SK-N-SH (cell line): Measurements from ENCODE around the gene IRF1.

Source experiments
- CHD2 ChIP-seq: fragments of 150-350 bp; IDR thresholded peaks from 2 replicates; pipeline ENCODE4 v1.6.1; 2018; ENCODE audit warnings: low read length; ENCODE audit not compliant: partially characterized antibody
- CTCF ChIP-seq: fragments of 200-600 bp; sonication (generic); IDR thresholded peaks from 2 replicates; pipeline ENCODE4 v1.6.1; 2017; ENCODE audit warnings: antibody characterized with exemption, mild to moderate bottlenecking, moderate library complexity
- EZH2phosphoT487 ChIP-seq: fragments of 200-600 bp; sonication (generic); IDR thresholded peaks from 2 replicates; pipeline ENCODE4 v1.6.1; 2017; ENCODE audit warnings: low read depth, mixed run types, mild to moderate bottlenecking, antibody characterized with exemption, moderate library complexity, borderline replicate concordance
- FOXM1 ChIP-seq: IDR thresholded peaks from 2 replicates; pipeline ENCODE4 v1.4.0; 2012; ENCODE audit warnings: low read depth, mild to moderate bottlenecking
- JUND ChIP-seq: IDR thresholded peaks from 2 replicates; pipeline ENCODE4 v1.4.0; 2012
- NRF1 ChIP-seq: IDR thresholded peaks from 2 replicates; pipeline ENCODE4 v1.6.1; 2012; ENCODE audit warnings: low read depth, mild to moderate bottlenecking, low read length
- POLR2AphosphoS5 ChIP-seq: IDR thresholded peaks from 2 replicates; pipeline ENCODE4 v1.6.1; 2012; ENCODE audit warnings: low read depth, low read length
- RAD21 ChIP-seq: IDR thresholded peaks from 2 replicates; pipeline ENCODE4 v1.6.1; 2012; ENCODE audit warnings: mild to moderate bottlenecking, low read length
- REST ChIP-seq: IDR thresholded peaks from 2 replicates; pipeline ENCODE4 v1.6.1; 2012; ENCODE audit warnings: mild to moderate bottlenecking, low read depth, low read length, moderate library complexity
- RFX5 ChIP-seq: IDR thresholded peaks from 2 replicates; pipeline ENCODE4 v1.6.1; 2012; ENCODE audit warnings: mild to moderate bottlenecking, improper control_type of control experiment, low read length
- SIN3A ChIP-seq: IDR thresholded peaks from 2 replicates; pipeline ENCODE4 v1.6.1; 2012; ENCODE audit warnings: low read depth, mild to moderate bottlenecking, low read length, moderate library complexity, borderline replicate concordance
- TAF1 ChIP-seq: IDR thresholded peaks from 2 replicates; pipeline ENCODE4 v1.6.1; 2012; ENCODE audit warnings: low read depth, mild to moderate bottlenecking, low read length, moderate library complexity, borderline replicate concordance
- TEAD4 ChIP-seq: IDR thresholded peaks from 2 replicates; pipeline ENCODE4 v1.4.0; 2012; ENCODE audit warnings: mild to moderate bottlenecking, borderline replicate concordance; ENCODE audit not compliant: insufficient read depth
- TF ChIP-seq, protein P1 (sequence below): IDR thresholded peaks from 2 replicates; pipeline ENCODE4 v1.4.0; 2012; ENCODE audit warnings: low read depth, borderline replicate concordance

DNA sequence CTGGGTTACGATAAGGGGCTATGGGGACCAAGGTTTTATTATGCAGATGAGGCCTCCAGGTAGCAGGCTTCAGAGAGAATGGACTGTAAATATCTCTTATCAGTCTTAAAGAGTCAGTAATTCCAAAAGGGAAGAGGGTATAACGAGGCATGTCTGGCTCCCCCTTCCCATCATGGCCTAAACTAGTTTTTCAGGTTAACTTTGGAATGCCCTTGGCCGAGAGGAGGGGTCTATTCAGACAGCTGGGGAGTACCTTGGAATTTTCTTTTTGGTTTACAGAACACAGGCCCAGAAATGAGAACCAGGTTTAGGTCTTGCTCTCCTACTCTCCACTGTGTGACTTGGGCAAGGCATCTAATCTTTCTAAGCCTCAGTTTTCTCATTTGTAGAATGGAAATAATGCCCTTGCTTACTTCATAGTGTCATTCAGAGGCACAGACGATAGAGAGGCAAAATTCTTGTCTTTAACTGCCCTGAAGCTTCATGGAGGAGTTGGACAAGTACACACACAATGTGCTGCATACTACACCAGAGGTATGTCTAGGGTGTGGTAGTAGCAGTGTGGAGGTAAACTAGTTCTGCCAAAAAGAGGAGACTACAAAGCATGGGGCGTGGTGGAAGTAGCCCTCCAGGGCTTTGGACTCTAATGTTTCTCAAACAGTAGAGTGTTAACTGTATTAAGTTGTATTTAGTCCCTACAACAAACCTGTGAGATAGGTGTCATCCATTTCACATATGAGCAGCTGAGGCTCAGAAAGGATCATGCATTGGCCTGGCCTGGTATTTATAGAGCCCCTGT lies 45.5 kb downstream of the IRF1 start:
- no peak for TF ChIP-seq RFX5
- TF ChIP-seq POLR2AphosphoS5, result no peak
- no peak for TF ChIP-seq CTCF
- TF ChIP-seq, protein P1, sequence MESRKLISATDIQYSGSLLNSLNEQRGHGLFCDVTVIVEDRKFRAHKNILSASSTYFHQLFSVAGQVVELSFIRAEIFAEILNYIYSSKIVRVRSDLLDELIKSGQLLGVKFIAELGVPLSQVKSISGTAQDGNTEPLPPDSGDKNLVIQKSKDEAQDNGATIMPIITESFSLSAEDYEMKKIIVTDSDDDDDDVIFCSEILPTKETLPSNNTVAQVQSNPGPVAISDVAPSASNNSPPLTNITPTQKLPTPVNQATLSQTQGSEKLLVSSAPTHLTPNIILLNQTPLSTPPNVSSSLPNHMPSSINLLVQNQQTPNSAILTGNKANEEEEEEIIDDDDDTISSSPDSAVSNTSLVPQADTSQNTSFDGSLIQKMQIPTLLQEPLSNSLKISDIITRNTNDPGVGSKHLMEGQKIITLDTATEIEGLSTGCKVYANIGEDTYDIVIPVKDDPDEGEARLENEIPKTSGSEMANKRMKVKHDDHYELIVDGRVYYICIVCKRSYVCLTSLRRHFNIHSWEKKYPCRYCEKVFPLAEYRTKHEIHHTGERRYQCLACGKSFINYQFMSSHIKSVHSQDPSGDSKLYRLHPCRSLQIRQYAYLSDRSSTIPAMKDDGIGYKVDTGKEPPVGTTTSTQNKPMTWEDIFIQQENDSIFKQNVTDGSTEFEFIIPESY, result no peak
- TF ChIP-seq EZH2phosphoT487, result no peak
- no peak for TF ChIP-seq RAD21
- TF ChIP-seq NRF1, result no peak
- no peak for TF ChIP-seq JUND
- TF ChIP-seq SIN3A, result no peak
- TF ChIP-seq TAF1, result no peak
- no peak for TF ChIP-seq FOXM1
- no peak for TF ChIP-seq REST
- no peak for TF ChIP-seq TEAD4
- TF ChIP-seq CHD2, result no peak
